HG03097 (cell line): ENCODE data around the gene FAM98C.

ENCODE experiments used
- ATAC-seq: cut with Tn5 transposase; IDR thresholded peaks from one replicate; pipeline ENCODE4 v1.9.1; 2021; ENCODE audit not compliant: unreplicated experiment, low FRiP score

FAM98C gene

DNA sequence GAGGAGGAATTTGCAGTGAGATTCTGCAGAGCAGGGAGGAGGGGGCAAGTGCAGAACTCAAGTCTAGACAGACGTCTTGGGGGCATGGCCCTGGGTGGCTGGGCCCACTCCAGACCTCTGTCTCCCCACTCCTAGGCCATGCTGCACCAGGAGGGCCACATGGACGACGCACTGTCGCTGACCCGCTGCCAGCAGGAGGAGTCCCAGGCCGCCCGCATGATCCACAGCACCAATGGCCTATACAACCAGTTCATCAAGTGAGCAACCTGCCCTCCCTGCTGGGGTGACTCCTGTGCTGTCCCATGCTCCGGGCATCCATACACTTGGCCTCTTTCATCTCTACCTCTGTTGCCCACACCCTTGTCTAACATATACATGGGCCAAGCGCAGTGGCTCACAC lies 48.7 kb downstream of the FAM98C start:
- ATAC-seq = no peak

DNA sequence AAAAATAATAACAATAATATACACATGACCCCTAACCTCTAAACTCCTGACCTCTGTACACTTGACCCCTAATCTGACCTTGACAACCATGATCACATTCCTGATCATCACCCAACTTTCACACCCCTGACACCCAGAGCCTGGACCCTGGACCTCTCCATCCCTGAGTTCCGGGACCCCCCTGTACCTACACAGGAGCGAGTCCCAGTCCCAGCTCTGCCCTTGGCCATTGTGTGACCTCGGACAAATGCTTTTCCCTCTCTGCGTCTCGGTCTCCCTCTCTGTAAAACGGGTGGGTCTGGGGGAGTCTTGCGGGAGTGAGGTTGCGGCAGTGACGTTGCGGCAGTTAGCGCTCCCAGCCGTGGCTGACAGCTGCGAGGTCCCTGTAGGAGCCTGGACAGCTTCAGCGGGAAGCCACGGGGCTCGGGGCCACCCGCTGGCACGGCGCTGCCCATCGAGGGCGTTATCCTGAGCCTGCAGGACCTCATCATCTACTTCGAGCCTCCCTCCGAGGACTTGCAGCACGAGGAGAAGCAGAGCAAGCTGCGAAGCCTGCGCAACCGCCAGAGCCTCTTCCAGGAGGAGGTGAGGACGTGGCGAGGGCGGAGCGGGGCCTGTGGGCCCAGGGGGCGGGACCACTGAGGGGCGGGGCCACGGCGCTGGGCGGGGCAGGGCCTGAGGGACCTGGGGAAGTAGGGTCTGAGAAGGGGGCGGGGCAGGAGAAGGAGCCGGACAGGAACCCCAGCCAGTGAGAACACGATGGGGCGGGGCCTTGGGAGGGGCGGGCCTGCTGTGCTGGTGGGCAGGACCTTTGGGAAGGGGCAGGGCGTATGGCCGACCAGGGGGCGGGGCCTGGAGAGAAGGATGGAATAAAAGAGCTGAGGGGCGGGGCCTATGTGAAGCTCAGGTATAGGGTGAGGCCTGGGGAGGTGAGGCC lies 49.8 kb downstream of the FAM98C start:
- no peak for ATAC-seq

DNA sequence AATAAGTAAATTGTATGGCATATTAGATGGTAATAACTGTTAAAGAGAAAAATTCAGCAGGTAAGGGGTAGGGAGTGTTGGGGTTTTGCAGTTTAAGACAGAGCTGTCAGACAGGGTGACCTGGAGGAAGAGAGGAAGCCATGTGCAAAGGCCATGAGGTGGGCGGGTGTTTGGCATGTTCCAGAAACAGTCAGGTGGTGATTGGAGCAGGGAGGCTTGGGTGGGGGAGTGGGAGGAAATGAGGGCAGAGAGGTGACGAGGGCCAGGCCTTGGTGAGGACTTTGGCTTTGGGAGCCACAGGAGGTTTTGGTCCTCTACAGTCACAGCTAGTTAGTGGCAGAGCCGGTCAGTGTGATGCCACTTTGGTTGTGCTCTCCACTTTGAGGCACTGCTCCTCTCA lies 50.7 kb downstream of the FAM98C start:
- no peak for ATAC-seq

DNA sequence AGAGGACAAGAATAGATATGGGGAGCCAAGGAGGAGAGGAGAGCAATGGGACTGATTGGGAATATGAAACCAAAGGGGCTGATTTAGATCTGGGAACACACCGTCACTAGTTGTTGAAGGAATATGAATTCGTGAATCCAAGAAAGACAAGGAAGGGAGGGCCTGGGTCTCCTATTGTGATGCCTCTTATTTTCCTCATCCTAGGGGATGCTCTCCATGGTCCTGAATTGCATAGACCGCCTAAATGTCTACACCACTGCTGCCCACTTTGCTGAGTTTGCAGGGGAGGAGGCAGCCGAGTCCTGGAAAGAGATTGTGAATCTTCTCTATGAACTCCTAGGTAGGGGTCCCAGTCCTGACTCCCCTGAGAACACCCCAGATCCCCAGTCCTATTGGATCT lies 52.1 kb downstream of the FAM98C start:
- ATAC-seq = no peak

DNA sequence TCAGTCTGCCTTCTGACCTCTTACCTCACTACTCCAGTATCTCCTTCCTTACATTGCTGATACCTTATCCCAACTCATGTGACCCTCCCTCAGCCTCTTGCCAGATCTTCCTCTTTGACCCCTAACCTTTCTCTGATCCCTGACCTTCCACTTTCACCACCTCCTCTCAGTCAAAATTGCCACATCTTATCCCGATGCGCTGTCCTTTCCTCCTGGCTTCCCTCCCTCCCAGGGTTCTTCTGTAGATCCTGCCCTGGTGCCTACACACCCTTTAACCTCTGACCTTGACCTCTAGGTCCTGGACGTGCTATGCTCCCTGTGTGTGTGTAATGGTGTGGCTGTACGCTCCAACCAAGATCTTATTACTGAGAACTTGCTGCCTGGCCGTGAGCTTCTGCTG lies 54.3 kb downstream of the FAM98C start:
- no peak for ATAC-seq

DNA sequence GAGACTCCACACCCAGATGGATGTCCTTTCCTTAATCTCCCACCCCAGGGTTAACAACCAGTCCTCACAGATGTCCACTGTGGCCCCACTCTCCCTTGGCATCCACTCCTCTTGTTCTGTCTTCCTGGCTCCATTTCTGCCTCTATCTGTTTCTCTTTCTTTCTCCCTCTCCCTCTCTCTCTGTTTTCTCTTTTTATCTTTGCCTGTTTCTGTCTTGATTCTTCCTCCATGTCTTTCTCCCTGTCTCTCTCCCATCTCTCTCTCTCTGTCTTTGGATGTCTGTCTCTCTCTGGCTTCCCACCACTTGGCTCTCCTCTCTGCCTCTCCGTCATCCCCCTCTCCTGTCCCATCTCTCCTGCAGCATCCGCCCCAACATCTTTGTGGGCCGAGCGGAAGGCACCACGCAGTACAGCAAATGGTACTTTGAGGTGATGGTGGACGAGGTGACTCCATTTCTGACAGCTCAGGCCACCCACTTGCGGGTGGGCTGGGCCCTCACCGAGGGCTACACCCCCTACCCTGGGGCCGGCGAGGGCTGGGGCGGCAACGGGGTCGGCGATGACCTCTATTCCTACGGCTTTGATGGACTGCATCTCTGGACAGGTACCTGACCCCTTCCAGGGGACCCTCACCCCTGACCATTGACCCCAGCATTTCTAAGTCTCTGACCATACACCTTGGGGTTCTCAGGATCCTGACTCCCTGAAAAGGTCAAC lies 55.0 kb downstream of the FAM98C start:
- no peak for ATAC-seq
